DOHH2 (cell line): ENCODE results near the gene TBC1D16.

ENCODE experiments used
- EZH2phosphoT487 ChIP-seq: fragments of 200-600 bp; sonication (generic); IDR thresholded peaks from 2 replicates; pipeline ENCODE4 v1.6.1; 2017; ENCODE audit warnings: borderline replicate concordance, mild to moderate bottlenecking, antibody characterized with exemption, low read length, moderate library complexity, mixed read lengths
- TF ChIP-seq, protein P1 (sequence below): fragments of 200-600 bp; sonication (generic); IDR thresholded peaks from one replicate; pipeline ENCODE4 v1.5.1; 2014; ENCODE audit warnings: antibody characterized with exemption, mild to moderate bottlenecking, low read depth, low read length; ENCODE audit not compliant: poor library complexity, severe bottlenecking

DNA sequence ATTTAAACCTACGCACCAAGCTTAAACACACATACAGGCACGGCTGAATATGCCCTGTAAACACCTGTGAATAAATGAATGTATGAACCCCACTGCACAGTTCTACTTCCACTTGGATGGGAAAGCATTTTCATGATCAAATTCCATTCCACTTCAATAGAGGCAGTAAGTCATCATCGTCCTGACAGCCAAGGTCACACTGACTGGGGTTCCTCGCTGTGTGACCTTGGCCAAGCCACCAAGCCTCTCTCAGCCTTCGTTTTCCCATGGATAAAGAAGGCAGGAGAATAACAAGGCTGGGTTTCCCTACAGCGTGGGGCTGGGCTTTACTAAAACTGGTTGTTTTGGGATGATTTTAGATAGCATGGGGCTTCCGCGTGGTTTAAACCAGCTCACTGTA lies 82.8 kb downstream of the TBC1D16 start:
- TF ChIP-seq, protein P1, sequence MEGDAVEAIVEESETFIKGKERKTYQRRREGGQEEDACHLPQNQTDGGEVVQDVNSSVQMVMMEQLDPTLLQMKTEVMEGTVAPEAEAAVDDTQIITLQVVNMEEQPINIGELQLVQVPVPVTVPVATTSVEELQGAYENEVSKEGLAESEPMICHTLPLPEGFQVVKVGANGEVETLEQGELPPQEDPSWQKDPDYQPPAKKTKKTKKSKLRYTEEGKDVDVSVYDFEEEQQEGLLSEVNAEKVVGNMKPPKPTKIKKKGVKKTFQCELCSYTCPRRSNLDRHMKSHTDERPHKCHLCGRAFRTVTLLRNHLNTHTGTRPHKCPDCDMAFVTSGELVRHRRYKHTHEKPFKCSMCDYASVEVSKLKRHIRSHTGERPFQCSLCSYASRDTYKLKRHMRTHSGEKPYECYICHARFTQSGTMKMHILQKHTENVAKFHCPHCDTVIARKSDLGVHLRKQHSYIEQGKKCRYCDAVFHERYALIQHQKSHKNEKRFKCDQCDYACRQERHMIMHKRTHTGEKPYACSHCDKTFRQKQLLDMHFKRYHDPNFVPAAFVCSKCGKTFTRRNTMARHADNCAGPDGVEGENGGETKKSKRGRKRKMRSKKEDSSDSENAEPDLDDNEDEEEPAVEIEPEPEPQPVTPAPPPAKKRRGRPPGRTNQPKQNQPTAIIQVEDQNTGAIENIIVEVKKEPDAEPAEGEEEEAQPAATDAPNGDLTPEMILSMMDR, result no peak
- no peak for TF ChIP-seq EZH2phosphoT487
